CD4-positive, alpha-beta T cell treated with Interleukin-21 for 1 hour (primary cell): Measurements from ENCODE around the gene ARNT2.
A peak's percentile ranks its signal among the peaks of the same experiment; 100 is the strongest.

ENCODE experiments used
- DNase-seq: peaks from one replicate; pipeline ENCODE4 v3.0.0-alpha.2; 2020

Gene ARNT2

DNA sequence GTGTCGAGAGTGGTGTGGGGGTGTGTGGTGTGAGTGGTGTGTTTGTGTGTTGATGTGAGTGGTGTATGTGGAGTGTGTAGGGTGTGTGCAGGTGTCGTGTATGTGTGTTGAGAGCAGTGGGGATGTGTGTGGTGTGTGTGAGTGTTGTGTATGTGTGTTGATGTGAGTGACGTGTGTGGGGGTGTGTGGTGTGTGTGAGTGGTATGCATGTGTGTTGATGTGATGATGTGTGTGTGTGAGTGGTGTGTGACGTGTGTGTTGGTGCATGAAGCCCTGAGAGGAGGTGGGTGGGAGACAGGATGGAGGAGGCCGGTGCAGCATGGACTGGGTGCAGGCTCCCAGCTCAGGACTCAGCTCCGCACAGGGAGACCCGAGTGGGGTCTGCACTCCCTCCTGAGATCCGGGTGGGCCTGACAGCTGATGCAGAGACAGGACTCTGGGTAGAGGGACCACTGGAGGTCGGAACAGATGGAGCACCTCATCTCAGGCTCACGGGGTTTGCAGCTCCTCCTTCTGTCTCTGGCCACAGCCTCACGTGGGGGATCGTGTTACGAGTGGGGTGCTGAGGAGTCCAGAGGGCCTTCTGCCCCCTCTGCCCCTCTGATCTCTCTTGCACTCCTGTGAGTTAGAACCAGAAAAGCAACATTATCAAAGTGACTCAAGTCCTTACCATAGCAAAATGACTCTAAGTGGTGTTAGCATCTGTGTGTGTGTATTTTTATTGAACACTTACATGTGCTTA is 41.3 kb downstream of the ARNT2 start:
- DNase-seq, result no peak

GRCh38 chr15:80447077-80447476 is 42.9 kb downstream of the ARNT2 start:
- DNase-seq, result no peak

DNA sequence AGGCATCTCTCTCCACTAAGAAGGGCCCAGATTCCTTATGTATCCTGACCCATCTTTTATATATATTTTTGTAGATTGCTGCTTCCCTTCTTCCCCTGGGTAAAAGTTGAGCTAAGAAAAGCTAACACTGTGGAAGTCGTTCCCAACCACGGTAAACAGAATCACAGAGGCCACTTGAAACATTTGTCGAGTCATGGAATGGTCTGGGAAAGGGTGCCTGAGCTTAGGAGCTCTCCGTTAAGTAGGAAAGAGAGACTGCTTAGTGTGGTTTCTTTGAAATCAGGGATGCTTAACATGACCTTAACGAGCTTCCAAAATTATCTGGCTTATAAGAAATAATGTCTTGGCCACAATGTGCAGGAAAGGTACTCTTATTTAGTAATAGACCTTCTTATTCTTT is 45.6 kb downstream of the ARNT2 start:
- DNase-seq, result no peak

- DNase-seq, result no peak
These were observed 46.7 kb downstream of the ARNT2 start for GRCh38 chr15:80450811-80451321.

GRCh38 chr15:80452166-80452565 is 48.0 kb downstream of the ARNT2 start:
- DNase-seq, result no peak

GRCh38 chr15:80455051-80455648 is 51.0 kb downstream of the ARNT2 start:
- no peak for DNase-seq

DNA sequence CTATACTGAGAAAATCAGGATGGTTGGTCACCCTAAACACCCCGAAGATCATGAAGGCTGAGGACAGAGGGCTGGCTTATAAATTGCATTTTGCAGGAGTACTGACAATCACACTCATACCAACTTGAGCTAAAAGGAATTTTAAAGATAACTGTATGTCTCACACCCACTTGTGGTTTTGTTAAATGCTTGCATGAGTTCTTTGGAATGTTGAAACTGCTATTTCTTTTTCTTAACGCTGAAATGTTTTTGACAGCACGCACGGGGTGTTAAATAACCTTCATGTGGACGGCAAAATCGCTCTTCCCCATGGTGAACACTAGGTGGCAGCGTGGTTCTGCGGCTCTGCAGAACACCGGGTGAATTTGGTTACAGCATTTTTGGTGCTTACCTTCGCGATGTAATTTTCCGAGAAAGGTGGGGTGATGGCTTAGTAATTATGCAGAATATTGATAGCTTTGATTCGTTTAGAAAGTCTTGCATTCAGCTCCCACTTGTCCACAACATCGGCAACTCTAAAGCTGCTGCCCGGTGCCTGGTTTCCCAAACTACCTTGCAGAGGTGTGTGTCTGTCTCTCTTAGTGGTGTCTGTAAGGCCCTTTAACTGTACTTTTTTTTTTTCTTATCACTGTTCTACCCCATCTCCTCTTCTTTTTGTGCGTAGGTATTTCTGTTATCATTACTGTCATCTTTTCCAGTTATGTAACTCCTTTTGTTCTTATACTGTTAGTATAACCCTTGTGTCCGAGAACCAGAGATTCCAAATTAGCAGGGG is 51.7 kb downstream of the ARNT2 start:
- DNase-seq, result peak; percentile 62

DNA sequence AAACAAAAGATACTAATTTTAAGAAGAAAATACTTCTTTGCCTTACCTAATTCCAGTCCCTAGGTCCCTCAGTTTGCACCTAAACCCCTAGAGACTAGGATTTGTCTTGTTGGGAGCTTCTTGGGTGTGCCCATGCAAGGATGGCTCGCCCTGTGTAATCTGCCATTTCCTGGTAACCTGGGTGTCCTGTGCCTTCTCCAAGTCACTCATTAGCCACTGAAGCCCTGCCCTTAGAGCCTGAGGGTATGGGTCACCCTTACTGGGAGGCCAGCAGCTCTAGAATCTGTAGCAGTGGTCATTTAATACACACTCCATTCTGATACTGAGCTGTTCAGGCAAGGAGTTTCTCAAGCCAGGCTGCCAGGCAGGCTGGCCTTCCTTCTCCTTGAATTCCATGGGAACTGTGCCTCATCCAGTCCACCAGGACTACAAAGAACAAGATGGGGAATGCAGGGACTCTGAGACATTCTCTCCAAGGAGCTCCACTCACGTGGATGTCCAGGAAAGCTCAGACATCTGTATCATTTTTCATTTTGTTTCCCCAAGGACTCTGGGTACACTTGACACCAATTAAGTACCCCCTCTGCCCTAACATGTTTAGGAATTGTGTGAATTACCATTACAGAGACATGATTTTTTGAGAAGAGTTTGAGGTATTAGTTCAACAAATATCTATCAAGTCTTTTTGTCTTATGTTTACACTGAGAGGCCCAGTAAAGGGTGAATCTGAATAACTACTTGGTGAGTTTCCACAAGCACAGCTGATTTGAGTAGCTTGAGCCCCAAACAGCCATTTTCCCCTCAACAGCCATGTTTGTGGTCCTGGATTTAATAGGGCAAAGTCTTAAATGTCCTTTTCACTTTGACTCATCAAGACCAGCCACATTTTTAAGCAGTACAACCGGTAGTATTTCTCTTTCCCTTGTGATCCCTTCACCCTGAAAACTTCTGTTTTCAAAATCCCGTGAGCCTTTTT is 52.6 kb downstream of the ARNT2 start:
- DNase-seq, result no peak

- no peak for DNase-seq
These were observed 53.7 kb downstream of the ARNT2 start for GRCh38 chr15:80457896-80458295.

GRCh38 chr15:80458580-80458979 is 54.4 kb downstream of the ARNT2 start:
- no peak for DNase-seq

- DNase-seq, result no peak
These were observed 55.2 kb downstream of the ARNT2 start for GRCh38 chr15:80459380-80459779.

- no peak for DNase-seq
These were observed 55.6 kb downstream of the ARNT2 start for GRCh38 chr15:80459818-80460217.

- no peak for DNase-seq
These were observed 57.3 kb downstream of the ARNT2 start for GRCh38 chr15:80461356-80462095.

DNA sequence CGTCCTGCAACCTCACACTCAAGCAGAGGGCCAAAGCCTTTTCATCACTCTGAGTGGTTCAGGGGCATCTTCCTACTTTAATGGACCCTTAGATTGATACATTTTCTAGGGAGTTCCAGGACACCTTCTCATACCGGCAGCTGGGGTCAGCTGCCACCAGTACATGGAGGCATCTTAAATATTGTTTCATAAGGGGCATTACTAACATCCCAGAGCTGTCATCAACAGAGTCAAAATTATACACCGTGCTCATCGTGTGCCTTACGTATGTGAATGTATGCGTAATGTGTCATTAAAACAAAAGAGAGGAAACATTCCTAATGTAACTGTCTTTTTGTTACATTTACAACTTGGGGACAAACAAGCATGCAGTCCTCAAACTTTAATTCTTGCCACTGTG is 57.9 kb downstream of the ARNT2 start:
- no peak for DNase-seq

- DNase-seq, result no peak
These were observed 58.8 kb downstream of the ARNT2 start for GRCh38 chr15:80462836-80463512.

DNA sequence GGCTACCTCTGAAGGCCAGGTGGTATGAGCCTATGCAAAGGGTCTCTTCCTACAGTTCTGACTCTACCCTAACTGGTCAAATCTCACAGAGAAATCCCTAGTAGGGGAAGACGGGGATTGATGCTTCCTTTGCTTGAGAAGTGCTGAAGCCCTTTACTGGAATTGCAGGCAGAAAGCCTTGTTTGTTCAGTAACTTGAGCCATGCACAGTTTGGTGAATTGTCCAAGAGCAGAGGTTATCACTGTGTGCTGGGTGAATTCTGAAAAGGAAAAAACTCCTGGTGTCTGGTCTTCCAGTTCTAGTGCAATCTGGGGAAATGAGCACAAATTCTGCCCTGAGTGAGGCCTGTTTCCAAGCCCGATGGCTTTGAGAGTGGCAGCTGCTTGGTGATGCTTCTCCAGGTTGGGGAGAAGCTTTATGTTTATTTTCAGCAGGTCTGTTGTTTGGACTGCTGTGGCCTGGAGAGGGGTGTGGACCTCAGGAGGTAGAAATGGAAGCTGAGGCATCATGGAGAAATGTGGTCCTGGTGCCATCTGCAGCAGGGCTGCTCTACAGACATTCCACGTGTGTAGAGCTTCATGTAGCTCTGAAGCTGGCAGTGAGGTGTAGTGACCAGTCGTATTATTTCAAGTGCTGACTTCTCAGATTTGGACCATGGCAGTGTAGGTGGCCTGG is 60.9 kb downstream of the ARNT2 start:
- DNase-seq, result no peak

GRCh38 chr15:80465626-80466005 is 61.4 kb downstream of the ARNT2 start:
- no peak for DNase-seq

DNA sequence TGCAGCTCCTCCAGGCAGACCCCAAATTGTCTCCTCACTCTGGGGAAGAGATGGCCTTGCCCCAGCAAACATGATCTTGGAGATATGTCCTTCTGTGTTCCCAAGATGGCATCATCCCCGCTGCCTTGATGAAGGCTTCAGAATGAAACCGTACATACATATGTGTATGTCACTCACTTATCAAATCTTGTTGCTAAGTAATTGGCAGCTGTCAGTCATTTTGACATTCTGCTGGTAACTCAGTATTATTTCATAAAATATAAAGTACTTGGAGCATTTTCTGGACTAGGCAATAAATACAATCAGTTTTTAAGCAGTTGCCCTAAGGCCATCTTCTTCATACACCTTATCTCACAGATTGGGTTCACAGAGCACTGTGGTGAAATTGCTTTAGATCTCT is 62.4 kb downstream of the ARNT2 start:
- no peak for DNase-seq

- no peak for DNase-seq
These were observed 63.1 kb downstream of the ARNT2 start for GRCh38 chr15:80467311-80467714.

DNA sequence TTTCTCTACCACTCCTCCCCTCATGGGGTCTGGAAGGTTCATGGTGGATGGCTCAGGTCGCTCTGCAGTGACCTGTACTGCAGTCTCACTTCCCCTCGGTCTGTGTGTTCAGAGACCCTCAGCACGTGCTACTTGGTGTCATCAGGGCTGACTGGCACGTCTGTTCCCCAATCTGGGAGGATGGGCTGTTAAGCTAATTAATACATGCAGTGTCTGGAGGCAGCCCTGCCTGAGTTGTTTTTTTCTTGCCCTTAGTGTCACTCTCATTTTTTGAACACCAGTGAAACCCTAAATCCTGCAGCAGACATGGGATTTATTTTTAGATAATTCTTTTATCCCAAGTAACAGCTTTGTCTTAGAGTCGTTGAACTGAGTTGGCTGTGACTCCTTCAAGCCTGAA is 64.6 kb downstream of the ARNT2 start:
- no peak for DNase-seq

DNA sequence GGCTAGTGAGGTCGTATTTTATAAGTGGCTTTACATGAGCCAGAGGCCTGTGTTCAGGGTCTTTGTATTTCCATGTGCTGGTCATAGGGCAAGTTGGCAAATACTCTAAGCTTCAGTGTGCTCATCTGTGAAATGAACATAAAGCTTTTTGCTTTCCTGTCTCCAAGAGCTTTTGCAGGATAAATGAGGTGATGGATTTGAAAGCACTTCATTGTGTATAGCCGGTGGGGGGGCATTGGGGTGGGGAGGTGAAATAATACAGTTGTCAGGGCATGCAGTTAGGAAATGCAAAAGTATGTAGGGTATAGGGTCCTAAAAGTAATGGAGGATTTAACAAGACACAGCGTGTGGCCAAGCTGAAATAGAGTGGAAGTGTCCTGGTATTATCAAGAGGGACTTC is 67.7 kb downstream of the ARNT2 start:
- no peak for DNase-seq
